DOHH2 (cell line): ENCODE measurements around the gene POLN.

Experiments
- H3F3A ChIP-seq: fragments of 200-600 bp; sonication (generic), shearing (Covaris generic); 2 replicates; pipeline ENCODE4 v1.6.0; 2016; ENCODE audit warnings: antibody characterized with exemption, mild to moderate bottlenecking; ENCODE audit not compliant: control insufficient read depth, insufficient read depth
- H3K27ac ChIP-seq: fragments of 200-600 bp; sonication (generic); 2 replicates; pipeline ENCODE4 v1.5.1; 2014; ENCODE audit warnings: low read depth, mild to moderate bottlenecking, low read length, moderate library complexity
- H3K27me3 ChIP-seq: fragments of 200-600 bp; sonication (generic); 2 replicates; pipeline ENCODE4 v1.6.1; 2014; ENCODE audit warnings: mild to moderate bottlenecking, low read length, mixed read lengths; ENCODE audit not compliant: control insufficient read depth
- H3K36me3 ChIP-seq: fragments of 200-600 bp; sonication (generic); 2 replicates; pipeline ENCODE4 v1.6.1; 2014; ENCODE audit warnings: mild to moderate bottlenecking, low read length, moderate library complexity, mixed read lengths; ENCODE audit not compliant: control insufficient read depth
- H3K4me1 ChIP-seq: fragments of 200-600 bp; sonication (generic); 2 replicates; pipeline ENCODE4 v1.6.1; 2014; ENCODE audit warnings: mild to moderate bottlenecking, low read length, mixed read lengths; ENCODE audit not compliant: control insufficient read depth
- H3K4me2 ChIP-seq: fragments of 200-600 bp; sonication (generic); 2 replicates; pipeline ENCODE4 v1.6.0; 2014; ENCODE audit warnings: mild to moderate bottlenecking, low read length, moderate library complexity
- H3K4me3 ChIP-seq: fragments of 200-600 bp; sonication (generic); 2 replicates; pipeline ENCODE4 v1.5.1; 2014; ENCODE audit warnings: mild to moderate bottlenecking, low read length, mixed read lengths
- H3K79me2 ChIP-seq: fragments of 200-600 bp; sonication (generic); 2 replicates; pipeline ENCODE4 v1.6.1; 2014; ENCODE audit warnings: mild to moderate bottlenecking, low read length, mixed read lengths; ENCODE audit not compliant: control insufficient read depth
- H3K9me2 ChIP-seq: fragments of 200-600 bp; sonication (generic); replicated peaks from 2 replicates; pipeline ENCODE4 v1.6.1; 2014; ENCODE audit warnings: mild to moderate bottlenecking, low read length, mixed read lengths; ENCODE audit not compliant: control insufficient read depth
- H3K9me3 ChIP-seq: fragments of 200-600 bp; sonication (generic); 2 replicates; pipeline ENCODE4 v1.6.1; 2014; ENCODE audit warnings: antibody characterized with exemption, low read length, mixed read lengths; ENCODE audit not compliant: control insufficient read depth, insufficient read depth
- H4K20me1 ChIP-seq: fragments of 200-600 bp; sonication (generic); 2 replicates; pipeline ENCODE4 v1.6.0; 2014; ENCODE audit warnings: low read depth, mild to moderate bottlenecking, antibody characterized with exemption, low read length, moderate library complexity; ENCODE audit not compliant: control insufficient read depth, insufficient read depth
- CTCF ChIP-seq: fragments of 200-600 bp; sonication (generic); IDR thresholded peaks from one replicate; pipeline ENCODE4 v1.5.1; 2014; ENCODE audit warnings: antibody characterized with exemption, mild to moderate bottlenecking, low read depth, low read length; ENCODE audit not compliant: poor library complexity, severe bottlenecking
- EZH2phosphoT487 ChIP-seq: fragments of 200-600 bp; sonication (generic); IDR thresholded peaks from 2 replicates; pipeline ENCODE4 v1.6.1; 2017; ENCODE audit warnings: borderline replicate concordance, mild to moderate bottlenecking, antibody characterized with exemption, low read length, moderate library complexity, mixed read lengths

The POLN gene

GRCh38 chr4:2138846-2139500 lies 102.9 kb downstream of the POLN start:
- no peak for TF ChIP-seq EZH2phosphoT487
- no peak for TF ChIP-seq CTCF
- H3F3A ChIP-seq: no peaks in the 10 kb centered on the region
- H3K79me2 ChIP-seq: no peaks in the 10 kb centered on the region
- no peak overlapping the region for H3K27ac ChIP-seq
- H3K9me2 ChIP-seq: no peaks in the 10 kb centered on the region
- H3K4me3 ChIP-seq: no peak overlapping the region
- 0 out of 2 replicates have a peak, but pooled peaks cover 2% of the 10 kb centered on the region for H3K27me3 ChIP-seq
- no peak overlapping the region for H3K4me2 ChIP-seq
- H3K36me3 ChIP-seq: no peaks in the 10 kb centered on the region
- no peaks in the 10 kb centered on the region for H3K9me3 ChIP-seq
- no peaks in the 10 kb centered on the region for H4K20me1 ChIP-seq
- peaks cover 4% of the 10 kb centered on the region; the same call in 1 of the 2 replicates for H3K4me1 ChIP-seq

- Histone ChIP-seq H3K27me3 (peaks cover 2% of the 10 kb centered on the region; the same call in 1 of the 2 replicates), H3K27ac (no peak overlapping the region)
Observed at GRCh38 chr4:2136726-2137125, 105.2 kb downstream of the POLN start.

GRCh38 chr4:2135083-2135482 lies 106.8 kb downstream of the POLN start:
- H3F3A ChIP-seq: no peaks in the 10 kb centered on the region
- no peaks in the 10 kb centered on the region for H3K79me2 ChIP-seq
- TF ChIP-seq EZH2phosphoT487: no peak
- no peak for TF ChIP-seq CTCF
- H3K9me3 ChIP-seq: peaks cover 14% of the 10 kb centered on the region
- H3K9me2 ChIP-seq: no peaks in the 10 kb centered on the region
- H3K4me2 ChIP-seq: no peak overlapping the region
- no peaks in the 10 kb centered on the region for H3K36me3 ChIP-seq
- H3K4me3 ChIP-seq: no peak overlapping the region
- no peak overlapping the region for H3K27ac ChIP-seq
- H3K4me1 ChIP-seq: peaks cover 4% of the 10 kb centered on the region; the same call in 1 of the 2 replicates
- H4K20me1 ChIP-seq: no peaks in the 10 kb centered on the region
- H3K27me3 ChIP-seq: no peaks in the 10 kb centered on the region; the same call in 1 of the 2 replicates

More at GRCh38 chr4:2136726-2137125, 105.2 kb downstream of the POLN start:
- H4K20me1 ChIP-seq: no peaks in the 10 kb centered on the region
- H3K4me2 ChIP-seq: no peak overlapping the region
- H3K4me3 ChIP-seq: no peak overlapping the region
- no peaks in the 10 kb centered on the region for H3K36me3 ChIP-seq
- no peaks in the 10 kb centered on the region for H3K79me2 ChIP-seq
- TF ChIP-seq EZH2phosphoT487: no peak
- TF ChIP-seq CTCF: no peak
- no peaks in the 10 kb centered on the region for H3K9me2 ChIP-seq
- no peaks in the 10 kb centered on the region for H3F3A ChIP-seq
- peaks cover 4% of the 10 kb centered on the region; the same call in 1 of the 2 replicates for H3K4me1 ChIP-seq
- peaks cover 12% of the 10 kb centered on the region for H3K9me3 ChIP-seq
